ENCODE data around the gene PHYKPL. TPM values are rescaled to one million over a fixed set of nuclear protein-coding genes. Genes with fewer than 3 reads are reported as not detected.

Gene PHYKPL
- total RNA-seq, 1 donor from 2014 or later = 55.7 TPM

- no peak overlapping the region for H3K4me3 Mint-ChIP-seq
- H3K27me3 Mint-ChIP-seq (ENCODE audit: low read depth) = peaks cover 7% of the 10 kb centered on the region
- no peak for TF ChIP-seq CTCF (conservative IDR thresholded peaks at IDR 0.05)
- no peak overlapping the region for H3K27ac Mint-ChIP-seq (ENCODE audit: unreplicated experiment)
- no peak for DNase-seq (ENCODE audit: low read depth, low spot score)
- no peaks in the 10 kb centered on the region for H3K4me1 Mint-ChIP-seq
- no peaks in the 10 kb centered on the region for H3K36me3 Mint-ChIP-seq (ENCODE audit: low read depth)
- peaks cover 2% of the 10 kb centered on the region for H3K9me3 Mint-ChIP-seq
These were observed 39.3 kb downstream of the PHYKPL start for GRCh38 chr5:178193251-178193809.

GRCh38 chr5:178192787-178193186 is 39.8 kb downstream of the PHYKPL start:
- no peak for DNase-seq (ENCODE audit: low read depth, low spot score)
- Mint-ChIP-seq H3K4me1 (no peaks in the 10 kb centered on the region), H3K4me3 (no peak overlapping the region), H3K9me3 (peaks cover 2% of the 10 kb centered on the region), H3K27me3 (ENCODE audit: low read depth) (peaks cover 7% of the 10 kb centered on the region), H3K27ac (ENCODE audit: unreplicated experiment) (no peak overlapping the region), H3K36me3 (ENCODE audit: low read depth) (no peaks in the 10 kb centered on the region)
- no peak for TF ChIP-seq CTCF (conservative IDR thresholded peaks at IDR 0.05)

DNA sequence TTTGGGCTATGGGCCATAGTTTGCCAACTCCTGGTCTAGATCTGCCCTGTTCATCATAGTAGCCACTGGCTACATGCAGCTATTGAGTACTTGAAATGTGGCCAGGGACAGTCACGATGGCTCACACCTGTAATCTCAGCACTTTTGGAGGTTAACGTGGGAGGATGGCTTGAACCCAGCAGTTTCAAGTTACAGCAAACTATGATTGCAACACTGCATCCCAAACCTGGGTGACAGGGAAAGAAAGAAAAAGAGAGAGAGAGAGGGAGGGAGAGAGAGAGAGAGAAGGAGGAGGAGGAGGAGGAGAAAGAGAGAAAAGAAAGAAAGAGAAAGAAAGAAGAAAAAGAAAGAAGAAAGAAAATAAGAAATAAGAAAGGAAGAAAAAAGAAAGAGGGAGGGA is 40.4 kb downstream of the PHYKPL start:
- no peak overlapping the region for H3K27ac Mint-ChIP-seq (ENCODE audit: unreplicated experiment)
- no peak for DNase-seq (ENCODE audit: low read depth, low spot score)
- peaks cover 7% of the 10 kb centered on the region for H3K27me3 Mint-ChIP-seq (ENCODE audit: low read depth)
- H3K4me1 Mint-ChIP-seq = no peaks in the 10 kb centered on the region
- no peak for TF ChIP-seq CTCF (conservative IDR thresholded peaks at IDR 0.05)
- no peak overlapping the region for H3K4me3 Mint-ChIP-seq
- H3K9me3 Mint-ChIP-seq = peaks cover 2% of the 10 kb centered on the region
- no peaks in the 10 kb centered on the region for H3K36me3 Mint-ChIP-seq (ENCODE audit: low read depth)

DNA sequence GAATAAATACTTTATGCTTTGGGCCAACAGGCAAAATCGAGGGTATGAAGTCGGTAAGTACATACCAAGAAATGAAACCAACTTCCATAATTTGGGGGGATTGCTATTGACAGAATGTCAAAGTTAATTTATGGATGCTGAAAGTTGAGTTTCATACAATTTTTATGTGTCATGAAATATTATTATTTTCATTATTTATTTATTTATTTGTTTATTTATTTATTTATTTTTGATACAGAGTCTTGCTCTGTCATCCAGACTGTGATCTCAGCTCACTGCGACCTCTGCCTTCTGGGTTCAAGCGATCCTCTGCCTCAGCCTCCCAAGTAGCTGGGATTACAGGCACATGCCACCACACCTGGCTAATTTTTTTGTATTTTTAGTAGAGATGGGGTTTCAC is 40.9 kb downstream of the PHYKPL start:
- H3K27me3 Mint-ChIP-seq (ENCODE audit: low read depth) = peaks cover 7% of the 10 kb centered on the region
- H3K9me3 Mint-ChIP-seq = peaks cover 2% of the 10 kb centered on the region
- H3K4me3 Mint-ChIP-seq = no peak overlapping the region
- no peaks in the 10 kb centered on the region for H3K4me1 Mint-ChIP-seq
- DNase-seq (ENCODE audit: low read depth, low spot score) = no peak
- H3K27ac Mint-ChIP-seq (ENCODE audit: unreplicated experiment) = no peak overlapping the region
- no peak for TF ChIP-seq CTCF (conservative IDR thresholded peaks at IDR 0.05)
- H3K36me3 Mint-ChIP-seq (ENCODE audit: low read depth) = no peaks in the 10 kb centered on the region

DNA sequence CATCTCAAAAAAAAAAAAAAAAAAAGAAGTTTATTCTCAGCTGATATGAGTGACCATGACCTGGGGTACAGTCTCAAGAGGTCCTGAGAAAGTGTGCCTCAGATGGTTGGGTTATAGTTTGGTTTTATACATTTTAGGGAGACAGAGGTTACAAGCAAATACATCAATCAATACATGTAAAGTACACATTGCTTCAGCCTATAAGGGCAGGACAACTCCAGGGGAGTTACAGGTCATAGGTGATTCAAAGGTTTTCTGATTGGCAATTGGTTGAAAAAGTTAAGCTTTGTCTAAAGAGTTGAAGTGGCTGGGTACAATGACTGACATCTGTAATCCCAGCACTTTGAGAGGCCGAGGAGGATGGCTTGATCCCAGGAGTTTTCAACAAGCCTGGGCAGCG is 43.2 kb downstream of the PHYKPL start:
- no peak overlapping the region for H3K27ac Mint-ChIP-seq (ENCODE audit: unreplicated experiment)
- DNase-seq (ENCODE audit: low read depth, low spot score) = no peak
- H3K27me3 Mint-ChIP-seq (ENCODE audit: low read depth) = peaks cover 7% of the 10 kb centered on the region
- no peak for TF ChIP-seq CTCF (conservative IDR thresholded peaks at IDR 0.05)
- no peaks in the 10 kb centered on the region for H3K4me1 Mint-ChIP-seq
- no peak overlapping the region for H3K4me3 Mint-ChIP-seq
- no peaks in the 10 kb centered on the region for H3K36me3 Mint-ChIP-seq (ENCODE audit: low read depth)
- peaks cover 2% of the 10 kb centered on the region for H3K9me3 Mint-ChIP-seq
